Measurements from ENCODE around the gene RB1.
"Not testable (repeated sequence)": the region's sequence is repeated elsewhere in the genome, so short reads cannot be mapped to it uniquely, and the experiment has no call there.

The RB1 gene

DNA sequence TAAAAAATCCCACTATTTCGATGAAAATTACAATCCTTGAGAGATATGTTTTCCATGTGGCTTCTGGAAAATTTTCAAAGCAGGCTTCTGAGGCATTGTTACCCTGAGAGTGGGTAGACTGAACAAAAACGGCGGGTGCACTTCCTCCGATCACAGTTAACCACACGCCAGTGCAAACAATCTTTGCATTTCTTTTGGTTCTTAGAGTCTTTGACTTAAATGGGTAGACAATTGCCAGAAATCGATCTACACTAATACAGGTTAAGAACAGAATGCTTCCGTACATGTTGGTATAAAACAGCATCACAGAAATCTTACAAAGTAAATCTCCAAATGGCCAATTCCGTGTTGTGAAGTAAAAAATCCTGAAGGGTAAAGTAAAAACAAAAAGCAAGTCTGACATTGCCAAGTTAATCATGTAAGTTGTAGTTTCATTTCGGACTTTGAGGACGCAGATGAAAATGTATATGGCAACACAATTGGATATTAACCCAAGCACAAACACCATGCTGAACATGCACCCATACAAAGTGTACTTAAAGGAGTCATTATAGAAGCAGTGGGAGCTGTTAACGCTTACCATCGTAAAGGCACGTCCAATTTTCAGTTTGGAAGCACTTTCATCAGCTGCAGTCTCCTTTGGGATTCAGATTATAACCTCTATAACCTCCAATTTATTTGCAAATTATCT is 108.4 kb downstream of the RB1 start:
- peak overlapping the region; percentile 66 for H3K4me3 ChIP-seq (ENCODE audit: low read length)
- peak; percentile 39 for DNase-seq (ENCODE audit: low read depth)
- TF ChIP-seq, protein P1, sequence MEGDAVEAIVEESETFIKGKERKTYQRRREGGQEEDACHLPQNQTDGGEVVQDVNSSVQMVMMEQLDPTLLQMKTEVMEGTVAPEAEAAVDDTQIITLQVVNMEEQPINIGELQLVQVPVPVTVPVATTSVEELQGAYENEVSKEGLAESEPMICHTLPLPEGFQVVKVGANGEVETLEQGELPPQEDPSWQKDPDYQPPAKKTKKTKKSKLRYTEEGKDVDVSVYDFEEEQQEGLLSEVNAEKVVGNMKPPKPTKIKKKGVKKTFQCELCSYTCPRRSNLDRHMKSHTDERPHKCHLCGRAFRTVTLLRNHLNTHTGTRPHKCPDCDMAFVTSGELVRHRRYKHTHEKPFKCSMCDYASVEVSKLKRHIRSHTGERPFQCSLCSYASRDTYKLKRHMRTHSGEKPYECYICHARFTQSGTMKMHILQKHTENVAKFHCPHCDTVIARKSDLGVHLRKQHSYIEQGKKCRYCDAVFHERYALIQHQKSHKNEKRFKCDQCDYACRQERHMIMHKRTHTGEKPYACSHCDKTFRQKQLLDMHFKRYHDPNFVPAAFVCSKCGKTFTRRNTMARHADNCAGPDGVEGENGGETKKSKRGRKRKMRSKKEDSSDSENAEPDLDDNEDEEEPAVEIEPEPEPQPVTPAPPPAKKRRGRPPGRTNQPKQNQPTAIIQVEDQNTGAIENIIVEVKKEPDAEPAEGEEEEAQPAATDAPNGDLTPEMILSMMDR (IDR thresholded peaks at IDR 0.05; ENCODE audit: insufficient read depth, low read depth, low read length, missing control alignments), result no peak

- DNase-seq (ENCODE audit: low read depth), result peak; percentile 69
- TF ChIP-seq, protein P1 (IDR thresholded peaks at IDR 0.05; ENCODE audit: insufficient read depth, low read depth, low read length, missing control alignments), result no peak
Measured at GRCh38 chr13:48412881-48413351, 109.4 kb downstream of the RB1 start, which contains the start of gene LPAR6. LPAR6 (minus strand) TSS chr13:48413113; CDS start chr13:48412423, 690 bp downstream.

GRCh38 chr13:48414501-48414900 is 111.0 kb downstream of the RB1 start:
- DNase-seq (ENCODE audit: low read depth), result no peak
- H3K4me3 ChIP-seq (ENCODE audit: low read length), result no peak overlapping the region

More at GRCh38 chr13:48412881-48413351, 109.4 kb downstream of the RB1 start, which contains the start of gene LPAR6:
- H3K4me3 ChIP-seq (ENCODE audit: low read length), result peak within 1 kb of the TSS; percentile 66

GRCh38 chr13:48415516-48415915 is 112.0 kb downstream of the RB1 start:
- no peak for DNase-seq (ENCODE audit: low read depth)
- TF ChIP-seq, protein P1 (IDR thresholded peaks at IDR 0.05; ENCODE audit: insufficient read depth, low read depth, low read length, missing control alignments), result no peak
- no peak overlapping the region for H3K4me3 ChIP-seq (ENCODE audit: low read length)

More at GRCh38 chr13:48414501-48414900, 111.0 kb downstream of the RB1 start:
- TF ChIP-seq, protein P1 (IDR thresholded peaks at IDR 0.05; ENCODE audit: insufficient read depth, low read depth, low read length, missing control alignments), result no peak

DNA sequence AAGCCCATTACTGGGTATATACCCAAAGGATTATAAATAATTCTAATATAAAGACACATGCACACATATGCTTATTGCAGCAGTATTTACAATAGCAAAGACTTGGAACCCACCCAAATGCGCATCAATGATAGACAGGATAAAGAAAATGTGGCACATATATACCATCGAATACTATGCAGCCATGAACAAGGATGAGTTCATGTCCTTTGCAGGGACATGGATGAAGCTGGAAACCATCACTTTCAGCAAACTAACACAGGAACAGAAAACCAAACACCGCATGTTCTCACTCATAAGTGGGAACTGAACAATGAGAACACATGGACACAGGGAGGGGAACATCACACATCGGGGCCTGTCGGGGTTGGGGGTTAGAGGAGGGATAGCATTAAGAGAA is 118.5 kb downstream of the RB1 start:
- DNase-seq (ENCODE audit: low read depth); H3K4me3 ChIP-seq (ENCODE audit: low read length): not testable (repeated sequence)

DNA sequence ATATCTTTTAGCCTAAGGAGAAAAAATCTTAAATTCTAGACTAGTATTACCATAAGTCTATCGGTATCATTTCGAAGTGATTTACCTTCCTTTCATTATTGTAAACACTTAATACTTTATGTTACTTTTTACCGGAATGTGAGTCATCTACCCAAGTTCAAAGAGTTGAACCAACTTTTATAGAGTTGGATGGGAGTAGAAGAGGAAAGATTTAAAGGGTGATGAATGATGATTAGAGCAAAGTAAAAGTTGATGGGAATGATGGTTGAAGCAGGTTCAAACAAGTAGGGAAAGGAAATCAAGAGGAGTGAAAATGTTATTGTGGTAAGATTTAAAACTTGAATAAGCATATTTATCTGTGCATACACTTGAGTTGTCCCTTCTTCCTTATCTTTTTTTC is 120.7 kb downstream of the RB1 start:
- no peak overlapping the region for H3K4me3 ChIP-seq (ENCODE audit: low read length)
- DNase-seq (ENCODE audit: low read depth), result peak; percentile 62
- TF ChIP-seq, protein P1 (IDR thresholded peaks at IDR 0.05; ENCODE audit: insufficient read depth, low read depth, low read length, missing control alignments), result no peak

DNA sequence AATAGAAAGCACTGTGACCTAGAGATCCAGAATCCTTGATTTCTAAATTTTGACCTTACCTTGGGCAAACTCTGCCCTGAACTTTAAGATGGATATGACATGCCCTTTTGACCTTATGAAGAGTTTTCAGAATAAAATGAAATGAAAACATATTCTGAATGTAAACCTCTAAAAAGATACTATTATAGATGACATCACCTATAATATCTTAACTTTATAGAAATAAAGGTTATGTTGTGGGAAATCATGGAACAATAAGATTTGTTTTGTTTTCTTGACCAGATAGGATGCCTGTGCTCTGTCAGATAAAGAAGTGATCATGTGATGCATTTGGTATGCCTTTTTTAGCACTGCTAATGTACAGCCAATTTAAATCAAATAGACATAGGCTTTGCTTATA is 122.5 kb downstream of the RB1 start:
- DNase-seq (ENCODE audit: low read depth), result no peak
- no peak overlapping the region for H3K4me3 ChIP-seq (ENCODE audit: low read length)
- TF ChIP-seq, protein P1 (IDR thresholded peaks at IDR 0.05; ENCODE audit: insufficient read depth, low read depth, low read length, missing control alignments), result no peak

- not testable (repeated sequence) for H3K4me3 ChIP-seq (ENCODE audit: low read length); DNase-seq (ENCODE audit: low read depth)
Measured at GRCh38 chr13:48426755-48427298, 123.3 kb downstream of the RB1 start.
